K562 (cell line): ENCODE data around the gene PIP5KL1. TPM values are rescaled to one million over a fixed set of nuclear protein-coding genes. Genes with fewer than 3 reads are reported as not detected.

Experiments
- ADNP ChIP-seq: fragments of 200-800 bp; sonication (Bioruptor generic); IDR thresholded peaks from 2 replicates; pipeline ENCODE4 v1.6.1; 2016; ENCODE audit warnings: missing genetic modification characterization, missing compliant biosample characterization
- CHCHD3 ChIP-seq: fragments of 250-450 bp; sonication (Bioruptor Pico); IDR thresholded peaks from 2 replicates; pipeline ENCODE4 v2.1.2; 2022; ENCODE audit warnings: mild to moderate bottlenecking
- HNRNPLL ChIP-seq: fragments of 200-400 bp; formaldehyde crosslinking; IDR thresholded peaks from 2 replicates; pipeline ENCODE4 v1.6.1; 2017; ENCODE audit warnings: low read length, low read depth, mild to moderate bottlenecking; ENCODE audit not compliant: poor library complexity, severe bottlenecking
- IFI16 ChIP-seq: fragments of 250-450 bp; sonication (Bioruptor Pico); IDR thresholded peaks from 2 replicates; pipeline ENCODE4 v2.1.2; 2022; ENCODE audit warnings: mild to moderate bottlenecking, inconsistent platforms
- KAT7 ChIP-seq: sonication (generic); formaldehyde crosslinking; IDR thresholded peaks from 2 replicates; pipeline ENCODE4 v1.8.0; 2022; ENCODE audit warnings: missing genetic modification reagents, mild to moderate bottlenecking, borderline replicate concordance
- LARP7 ChIP-seq: fragments of 450-650 bp; IDR thresholded peaks from 2 replicates; pipeline ENCODE4 v1.6.1; 2016
- NFATC3 ChIP-seq: fragments of 450-650 bp; IDR thresholded peaks from 2 replicates; pipeline ENCODE4 v1.6.1; 2017; ENCODE audit warnings: mild to moderate bottlenecking
- NR4A1 ChIP-seq, 2 experiments: fragments of 250-450 bp in 1 of 2; fragments of 450-650 bp in 1 of 2; sonication (Bioruptor Pico) in 1 of 2; IDR thresholded peaks; 2 replicates each; pipeline versions ENCODE4 v1.4.0 to v1.6.1; 2016 to 2020; ENCODE audit warnings: mild to moderate bottlenecking in 2 of 2, missing compliant biosample characterization in 1 of 2, missing genetic modification characterization in 1 of 2, moderate library complexity in 1 of 2
- PCBP2 ChIP-seq: fragments of 200-400 bp; formaldehyde crosslinking; IDR thresholded peaks from 2 replicates; pipeline ENCODE4 v1.6.1; 2018; ENCODE audit warnings: low read length, low read depth, mild to moderate bottlenecking, moderate library complexity; ENCODE audit not compliant: poor library complexity, severe bottlenecking
- POLR2A ChIP-seq: fragments of 450-650 bp; conservative IDR thresholded peaks from 2 replicates; pipeline ENCODE4 v1.6.1; 2016
- POLR3G ChIP-seq: IDR thresholded peaks from 2 replicates; pipeline ENCODE4 v1.6.1; 2011; ENCODE audit not compliant: insufficient read length, insufficient replicate concordance; ENCODE audit errors: extremely low read depth
- POU5F1 ChIP-seq: fragments of 150-350 bp; IDR thresholded peaks from 2 replicates; pipeline ENCODE4 v1.6.1; 2014; ENCODE audit warnings: borderline replicate concordance, low read length, low read depth, mild to moderate bottlenecking; ENCODE audit not compliant: partially characterized antibody
- RB1 ChIP-seq: fragments of 450-650 bp; IDR thresholded peaks from 2 replicates; pipeline ENCODE4 v1.6.1; 2017; ENCODE audit warnings: low read depth, mild to moderate bottlenecking
- RBFOX2 ChIP-seq: fragments of 200-400 bp; formaldehyde crosslinking; IDR thresholded peaks from 2 replicates; pipeline ENCODE4 v1.6.1; 2017; ENCODE audit warnings: low read depth, mild to moderate bottlenecking, low read length, moderate library complexity
- RCOR1 ChIP-seq, 2 experiments: IDR thresholded peaks; 2 replicates each; pipeline ENCODE4 v1.6.1; 2012; ENCODE audit warnings: low read depth in 2 of 2, low read length in 2 of 2, borderline replicate concordance in 1 of 2, improper control_type of control experiment in 1 of 2
- SLC30A9 ChIP-seq: fragments of 250-450 bp; sonication (Bioruptor Pico); IDR thresholded peaks from 2 replicates; pipeline ENCODE4 v1.8.0; 2022; ENCODE audit warnings: mild to moderate bottlenecking, moderate library complexity
- ZNF232 ChIP-seq: sonication (generic); formaldehyde crosslinking; IDR thresholded peaks from 2 replicates; pipeline ENCODE4 v1.8.0; 2022; ENCODE audit warnings: mild to moderate bottlenecking, missing genetic modification reagents
- ZNF253 ChIP-seq: fragments of 250-450 bp; sonication (Bioruptor Pico); conservative IDR thresholded peaks from 2 replicates; pipeline ENCODE4 v1.6.1; 2021; ENCODE audit warnings: mild to moderate bottlenecking
- ZNF3 ChIP-seq: fragments of 250-450 bp; sonication (Bioruptor Pico); IDR thresholded peaks from 2 replicates; pipeline ENCODE4 v1.5.0; 2021; ENCODE audit warnings: mild to moderate bottlenecking, moderate library complexity
- ZNF57 ChIP-seq: fragments of 450-650 bp; formaldehyde crosslinking; IDR thresholded peaks from 2 replicates; pipeline ENCODE4 v1.4.0; 2020; ENCODE audit warnings: mild to moderate bottlenecking, moderate library complexity
- ZNF655 ChIP-seq: fragments of 250-450 bp; sonication (Bioruptor Pico); IDR thresholded peaks from 2 replicates; pipeline ENCODE4 v1.5.0; 2021
- ZNF699 ChIP-seq: fragments of 250-450 bp; sonication (Bioruptor Pico); IDR thresholded peaks from 2 replicates; pipeline ENCODE4 v1.8.0; 2021; ENCODE audit warnings: mild to moderate bottlenecking, moderate library complexity; ENCODE audit not compliant: insufficient replicate concordance
- ZNF780A ChIP-seq: fragments of 250-450 bp; sonication (Bioruptor Pico); IDR thresholded peaks from 2 replicates; pipeline ENCODE4 v1.5.0; 2021; ENCODE audit warnings: mild to moderate bottlenecking
- ZSCAN32 ChIP-seq: fragments of 450-650 bp; formaldehyde crosslinking; IDR thresholded peaks from 2 replicates; pipeline ENCODE4 v1.4.0; 2020; ENCODE audit warnings: mild to moderate bottlenecking, moderate library complexity
- polyA plus RNA-seq, 8 experiments: library from polyadenylated mRNA; depleted of rRNA in 4 of 8; stranded (reverse) in 5 of 8; unstranded in 3 of 8; fragments of >200 nt; fragmentation: Nextera tagmentation in 2 of 8; fragmentation: Illumina TruSeq in 1 of 8; extraction: Ambion mirVana in 2 of 8; extraction: Trizol in 1 of 8; gene quantifications; 2 replicates each; pipeline versions ENCODE4 v1.2.1 to v1.2.3, GENCODE V29; 2011 to 2014; ENCODE audit warnings: inconsistent platforms in 1 of 8, missing spikeins in 1 of 8
- total RNA-seq, 7 experiments: library from RNA; depleted of rRNA in 6 of 7; stranded (reverse); fragments of >200 nt in 6 of 7; fragmentation: Illumina TruSeq in 2 of 7; extraction: Trizol in 2 of 7; gene quantifications; 2 replicates each; pipeline versions ENCODE4 v1.2.1 to v1.2.3, GENCODE V29; 2011 to 2021; ENCODE audit warnings: low replicate concordance in 1 of 7
- TF ChIP-seq, protein P1 (sequence below), 3 experiments: fragments of 200-800 bp in 1 of 3; sonication (Bioruptor generic) in 1 of 3; sonication (generic) in 1 of 3; formaldehyde crosslinking in 1 of 3; IDR thresholded peaks; 2 replicates each; pipeline versions ENCODE4 v1.6.1 to v1.8.0; 2016 to 2022; ENCODE audit warnings: mild to moderate bottlenecking in 2 of 3, missing compliant biosample characterization in 2 of 3, missing genetic modification characterization in 2 of 3, missing genetic modification reagents in 1 of 3
- TF ChIP-seq, protein P2 (sequence below): fragments of 250-450 bp; sonication (Bioruptor Pico); IDR thresholded peaks from 2 replicates; pipeline ENCODE4 v1.8.0; 2021; ENCODE audit warnings: borderline replicate concordance, mild to moderate bottlenecking, moderate library complexity; ENCODE audit not compliant: poor library complexity, severe bottlenecking

The PIP5KL1 gene
- total and polyA plus RNA-seq, 9 of the 15 experiments (the other 6 are each of a cell fraction or from before 2014, with no cell fraction given) = 0.18 to 4.8 (median 1.2) TPM

DNA sequence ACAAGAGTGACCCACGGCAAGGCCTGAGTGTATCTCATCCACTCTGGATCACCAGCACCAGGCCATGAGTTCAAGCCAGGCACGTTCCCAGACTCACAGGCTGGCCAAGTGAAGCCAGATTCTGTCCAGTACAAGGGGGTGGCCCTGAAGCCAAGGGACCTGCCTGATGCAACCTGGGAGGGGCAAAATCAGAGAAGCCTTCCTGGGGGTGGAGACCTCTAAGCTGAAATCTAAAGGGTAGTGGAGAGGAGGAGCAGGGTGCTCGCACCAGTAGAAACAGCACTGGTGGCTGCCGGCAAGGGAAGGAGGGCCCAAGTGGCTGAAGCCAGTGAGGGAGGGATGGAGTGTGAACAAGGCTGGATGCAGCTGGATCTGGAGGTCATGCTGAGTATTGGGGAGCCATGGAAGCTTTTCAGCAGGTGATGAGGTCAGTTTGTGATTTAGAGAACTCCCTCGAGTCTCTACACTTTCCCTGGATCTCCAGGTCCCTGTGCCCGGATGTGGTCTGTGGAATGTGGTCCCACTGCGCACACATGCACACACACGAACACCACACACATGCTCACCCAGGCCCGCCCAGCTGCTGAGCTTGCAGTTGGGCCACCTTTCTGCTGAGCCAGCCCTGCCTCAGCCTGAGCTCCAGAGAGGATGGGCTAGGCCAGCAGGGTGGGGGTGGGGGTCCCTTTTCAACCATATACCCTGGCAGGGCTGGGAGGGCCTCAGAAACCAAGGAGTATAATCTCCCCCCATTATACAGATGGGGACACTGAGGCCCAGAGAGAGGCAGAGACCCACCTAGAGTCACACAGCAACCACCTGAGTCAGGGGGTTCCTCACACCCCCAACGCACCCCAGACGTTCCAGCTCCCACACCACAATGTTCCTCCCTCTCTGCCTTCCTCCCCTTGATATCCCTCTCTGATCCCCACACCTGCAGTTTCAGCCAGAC is 1.6 kb downstream of the PIP5KL1 start (continued):
- TF ChIP-seq ZNF780A (CRISPR knock-in tag) (no peak), RBFOX2 (peak; percentile 55; the same call in 1 of the 2 replicates), PCBP2 (no peak), RCOR1 (IDR thresholded peaks at IDR 0.05; ENCODE audit: borderline replicate concordance in 1 of 2, low read depth in 2 of 2, low read length in 2 of 2) (0 out of 4 replicates have a peak, but pooled peaks of 1 of the 2 experiments have one; percentile 23), POLR2A (0 out of 2 replicates have a peak, but pooled peaks have one; percentile 24), ZNF232 (CRISPR knock-in tag) (no peak), NFATC3 (no peak), SLC30A9 (CRISPR knock-in tag) (no peak), KAT7 (no peak), LARP7 (no peak), POLR3G (no peak), IFI16 (no peak), ADNP (tag) (no peak), ZNF253 (no peak), ZSCAN32 (CRISPR knock-in tag) (no peak), CHCHD3 (CRISPR knock-in tag) (no peak), RB1 (no peak), ZNF3 (CRISPR knock-in tag) (no peak), NR4A1 (CRISPR knock-in tag; IDR thresholded peaks at IDR 0.05) (no peak), NR4A1 (tag; IDR thresholded peaks at IDR 0.05) (no peak), ZNF699 (CRISPR knock-in tag) (no peak), ZNF57 (CRISPR knock-in tag) (no peak), HNRNPLL (no peak), ZNF655 (CRISPR knock-in tag) (no peak), POU5F1 (no peak)
- TF ChIP-seq, protein P1, sequence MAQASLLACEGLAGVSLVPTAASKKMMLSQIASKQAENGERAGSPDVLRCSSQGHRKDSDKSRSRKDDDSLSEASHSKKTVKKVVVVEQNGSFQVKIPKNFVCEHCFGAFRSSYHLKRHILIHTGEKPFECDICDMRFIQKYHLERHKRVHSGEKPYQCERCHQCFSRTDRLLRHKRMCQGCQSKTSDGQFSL (CRISPR knock-in tag; IDR thresholded peaks at IDR 0.05) = 0 out of 2 replicates have a peak, but pooled peaks have one; percentile 25
- TF ChIP-seq, protein P1 (tag; IDR thresholded peaks at IDR 0.05) = no peak
- TF ChIP-seq, protein P2, sequence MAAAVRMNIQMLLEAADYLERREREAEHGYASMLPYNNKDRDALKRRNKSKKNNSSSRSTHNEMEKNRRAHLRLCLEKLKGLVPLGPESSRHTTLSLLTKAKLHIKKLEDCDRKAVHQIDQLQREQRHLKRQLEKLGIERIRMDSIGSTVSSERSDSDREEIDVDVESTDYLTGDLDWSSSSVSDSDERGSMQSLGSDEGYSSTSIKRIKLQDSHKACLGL (CRISPR knock-in tag) = no peak
